Stimulated activated CD4-positive, alpha-beta T cell treated with anti-CD3 and anti-CD28 coated beads, Interleukin-1b, Interleukin-23, amount 100 ng/mL, for 48 hours (primary cell): ENCODE results near the gene HYAL4.
"Not testable (repeated sequence)": the region's sequence is repeated elsewhere in the genome, so short reads cannot be mapped to it uniquely, and the experiment has no call there.

Experiments
- DNase-seq: peaks from one replicate; pipeline ENCODE4 v3.0.0-alpha.2; 2020

Gene HYAL4, protein sequence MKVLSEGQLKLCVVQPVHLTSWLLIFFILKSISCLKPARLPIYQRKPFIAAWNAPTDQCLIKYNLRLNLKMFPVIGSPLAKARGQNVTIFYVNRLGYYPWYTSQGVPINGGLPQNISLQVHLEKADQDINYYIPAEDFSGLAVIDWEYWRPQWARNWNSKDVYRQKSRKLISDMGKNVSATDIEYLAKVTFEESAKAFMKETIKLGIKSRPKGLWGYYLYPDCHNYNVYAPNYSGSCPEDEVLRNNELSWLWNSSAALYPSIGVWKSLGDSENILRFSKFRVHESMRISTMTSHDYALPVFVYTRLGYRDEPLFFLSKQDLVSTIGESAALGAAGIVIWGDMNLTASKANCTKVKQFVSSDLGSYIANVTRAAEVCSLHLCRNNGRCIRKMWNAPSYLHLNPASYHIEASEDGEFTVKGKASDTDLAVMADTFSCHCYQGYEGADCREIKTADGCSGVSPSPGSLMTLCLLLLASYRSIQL

GRCh38 chr7:123844712-123845219 is at the start of gene HYAL4:
Gene HYAL4 (plus strand): TSS chr7:123845169. CDS start chr7:123868274, 23,105 bp downstream.
- DNase-seq: no peak

DNA sequence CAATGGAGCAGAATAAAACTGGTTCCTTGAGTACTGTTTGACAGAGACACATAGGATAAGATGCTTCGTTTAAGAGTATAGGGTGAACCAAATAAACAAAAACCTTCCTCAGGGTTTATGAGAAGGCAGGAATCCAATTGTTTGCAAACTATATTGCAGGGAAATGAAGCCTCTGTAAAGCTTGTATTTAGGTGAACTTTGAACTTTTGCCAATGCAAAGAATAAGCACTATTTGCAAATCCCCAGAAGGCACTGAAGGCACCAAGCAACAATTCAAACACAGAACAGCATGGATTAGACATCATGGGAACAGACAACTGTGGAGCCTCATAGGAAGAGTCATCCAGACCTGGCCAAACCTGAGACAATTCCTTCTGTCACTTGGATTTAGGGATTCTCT is 49.1 kb upstream of the HYAL4 start:
- no peak for DNase-seq

GRCh38 chr7:123796568-123796967 is 48.4 kb upstream of the HYAL4 start:
- no peak for DNase-seq

DNA sequence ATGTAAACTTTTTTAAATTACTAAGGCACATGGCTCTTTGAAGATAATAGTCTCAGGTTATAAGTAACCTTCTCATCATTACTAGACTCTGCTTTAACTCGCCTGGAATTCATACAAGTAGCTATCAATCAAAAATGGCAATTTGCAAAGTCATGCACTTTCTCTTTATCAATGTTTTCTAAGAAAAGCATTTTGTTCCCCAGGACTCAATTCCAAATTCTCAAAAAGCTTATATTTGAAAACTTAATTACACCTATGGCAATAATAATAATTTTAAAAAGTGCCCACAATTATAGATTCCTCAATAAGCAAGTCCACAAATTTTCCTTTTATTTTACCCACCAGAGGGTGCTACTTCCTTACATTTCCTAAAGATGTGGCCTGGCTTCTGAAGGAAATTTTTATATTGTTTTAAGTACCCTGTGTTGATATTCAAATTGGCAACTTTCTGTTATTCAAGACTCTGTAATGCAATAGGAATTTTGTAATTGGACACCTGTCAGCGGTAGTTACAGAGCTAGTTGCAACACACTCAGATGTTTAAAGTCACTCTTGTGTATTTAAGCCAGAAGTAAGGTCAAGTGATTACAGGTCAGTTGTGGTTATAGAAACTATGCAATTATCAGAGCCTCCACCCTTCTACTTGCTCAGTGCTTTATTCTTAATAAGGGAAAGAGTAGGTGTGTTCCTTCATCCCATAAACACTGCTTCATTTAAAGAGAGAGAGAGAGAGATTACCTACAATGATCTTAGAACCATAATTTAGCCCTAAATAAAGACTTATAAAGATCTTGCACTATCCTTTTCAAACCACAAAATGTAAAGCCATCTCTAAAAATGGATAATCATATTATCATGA is 47.1 kb upstream of the HYAL4 start:
- DNase-seq: no peak

DNA sequence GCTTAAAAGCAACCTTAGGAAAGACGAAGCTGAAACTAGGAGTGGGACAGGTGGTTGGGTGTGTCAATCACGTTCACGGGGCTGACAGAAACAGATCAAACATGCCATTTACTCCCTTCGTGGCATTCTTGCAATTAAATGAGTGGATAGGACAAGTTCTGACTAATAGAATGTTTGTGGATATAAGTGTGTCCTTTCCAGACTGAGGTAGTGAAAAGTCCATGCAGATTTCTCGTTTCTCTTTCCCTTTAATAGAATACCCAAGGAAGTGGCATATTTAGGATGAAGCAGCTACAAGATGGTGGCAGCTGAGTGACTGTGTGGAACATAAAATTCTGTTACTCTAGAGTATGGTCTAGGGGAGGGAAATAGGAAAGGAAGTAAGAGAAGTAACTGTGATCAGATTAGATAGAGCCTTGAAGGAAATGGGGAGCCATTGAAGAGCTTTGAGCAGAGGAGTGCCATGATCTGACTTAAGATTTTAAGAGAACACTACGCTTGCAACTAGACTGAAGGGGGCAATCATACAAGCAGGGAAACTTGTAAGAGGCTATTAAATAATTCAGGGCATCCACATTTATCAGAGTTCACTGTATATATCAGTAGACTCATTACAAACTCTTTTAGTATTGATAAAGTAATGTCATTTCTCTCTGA is 46.3 kb upstream of the HYAL4 start:
- no peak for DNase-seq

- no peak for DNase-seq
These were observed 42.7 kb upstream of the HYAL4 start for GRCh38 chr7:123802249-123802648.

DNA sequence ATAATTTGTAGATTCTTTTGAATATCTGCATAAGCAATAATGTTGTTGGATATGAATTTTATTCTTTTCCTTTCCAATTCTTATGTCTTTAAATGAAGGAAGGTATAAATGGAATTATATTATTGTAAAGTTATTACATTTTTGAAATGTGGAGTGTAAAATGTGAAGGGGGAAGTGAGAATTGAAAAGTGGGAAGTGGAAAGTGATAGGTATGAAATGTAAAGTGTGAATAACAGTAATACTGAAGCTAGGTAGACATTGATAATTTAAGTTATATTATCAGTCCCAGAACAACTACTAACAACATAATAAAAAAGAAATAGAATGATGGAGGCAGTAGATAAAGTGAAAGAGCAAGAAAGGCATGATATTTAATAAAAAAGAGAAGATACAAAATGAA is 39.7 kb upstream of the HYAL4 start:
- DNase-seq: no peak

DNA sequence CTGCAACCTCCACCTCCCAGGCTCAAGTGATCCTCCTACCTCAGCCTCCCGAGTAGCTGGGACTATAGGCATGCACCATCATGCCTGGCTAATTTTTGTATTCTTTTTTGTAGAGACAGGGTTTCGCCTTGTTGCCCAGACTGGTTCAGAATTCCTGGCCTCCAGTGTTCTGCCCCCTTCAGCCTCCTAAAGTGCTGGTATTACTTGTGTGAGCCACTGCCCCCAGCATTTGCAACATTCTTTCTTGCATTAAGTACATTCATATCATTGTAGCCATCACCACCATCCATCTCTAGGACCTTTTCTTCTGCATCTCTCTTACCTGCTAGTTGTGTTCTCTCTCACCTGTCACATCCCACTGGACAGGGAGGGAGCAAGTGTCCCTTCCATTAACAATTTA is 35.5 kb upstream of the HYAL4 start:
- no peak for DNase-seq

- DNase-seq: no peak
These were observed 33.9 kb upstream of the HYAL4 start for GRCh38 chr7:123811056-123811455.

GRCh38 chr7:123816916-123817315 is 28.1 kb upstream of the HYAL4 start:
- DNase-seq: no peak

GRCh38 chr7:123819001-123819400 is 26.0 kb upstream of the HYAL4 start:
- no peak for DNase-seq

- not testable (repeated sequence) for DNase-seq
These were observed 25.2 kb upstream of the HYAL4 start for GRCh38 chr7:123819795-123820194.

DNA sequence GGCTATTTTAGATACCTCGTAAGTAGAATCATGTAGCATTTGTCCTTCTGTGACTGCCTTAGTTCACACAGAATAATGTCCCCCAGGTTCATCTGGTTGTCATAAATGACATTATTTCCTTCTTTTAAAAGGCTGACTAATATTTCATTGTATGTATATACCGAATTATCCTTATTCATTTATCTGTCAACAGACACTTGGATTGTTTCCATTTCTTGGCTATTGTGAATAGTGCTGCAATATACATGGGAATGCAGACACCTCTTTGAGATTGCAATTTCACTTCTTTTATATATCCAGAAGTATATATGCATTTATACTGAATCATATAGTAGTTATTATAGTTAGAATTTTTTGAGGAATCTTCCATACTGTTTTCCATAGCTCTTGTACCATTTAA is 24.1 kb upstream of the HYAL4 start:
- no peak for DNase-seq

DNA sequence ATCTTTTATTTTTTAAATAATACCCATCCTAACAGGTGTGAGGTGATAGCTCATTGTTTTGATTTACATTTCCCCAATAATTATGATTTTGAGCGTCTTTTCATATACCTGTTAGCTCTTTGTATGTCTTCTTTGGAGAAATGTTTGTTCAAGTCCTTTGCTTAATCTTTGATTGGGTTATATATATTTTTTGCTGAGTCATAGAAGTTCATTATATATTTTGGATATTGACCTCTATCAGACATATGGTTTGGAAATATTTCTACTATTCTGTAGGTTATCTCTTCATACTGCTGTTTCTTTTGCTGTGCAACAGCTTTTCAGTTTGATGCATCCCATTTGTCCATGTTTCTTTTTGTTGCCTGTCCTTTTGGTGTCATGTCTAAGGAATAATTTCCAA is 23.6 kb upstream of the HYAL4 start:
- no peak for DNase-seq

DNA sequence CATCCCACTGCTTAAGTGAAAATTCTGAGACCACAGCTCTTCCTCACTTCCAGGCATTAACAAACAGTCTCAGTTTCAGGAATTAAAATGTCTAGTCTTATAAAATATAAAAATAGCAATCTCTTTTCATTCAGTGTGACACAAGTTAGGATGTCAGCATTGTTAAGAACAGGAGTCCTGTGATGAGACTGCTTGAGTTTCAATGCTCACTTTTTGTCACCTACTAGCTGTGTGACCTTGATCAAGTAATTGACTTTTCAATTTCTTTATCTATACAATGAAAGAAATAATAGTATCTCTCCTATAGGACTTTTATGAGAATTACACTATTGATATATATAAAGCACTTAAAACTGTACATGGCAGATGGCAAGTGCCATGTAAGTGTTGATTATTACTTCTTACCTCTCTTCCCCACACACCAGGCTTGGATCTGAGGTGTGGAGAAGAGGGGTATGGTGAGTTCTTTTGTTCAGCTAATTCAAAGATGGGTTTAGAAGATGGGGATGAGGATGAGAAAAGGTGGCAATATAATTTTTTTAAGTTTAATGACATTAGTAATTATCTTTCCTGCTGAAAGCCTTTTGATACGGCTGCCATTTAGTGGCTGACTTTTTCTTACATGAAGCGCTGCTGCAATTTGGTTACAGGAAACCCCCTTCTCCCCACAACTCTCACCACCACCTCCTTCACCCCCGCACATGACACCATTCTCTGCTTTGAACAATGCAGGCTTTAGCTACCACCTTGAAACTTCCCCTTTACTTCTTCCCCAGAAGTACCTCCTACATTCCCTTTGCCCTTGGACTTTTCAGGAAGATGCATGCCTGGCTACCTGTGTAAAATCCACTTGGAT is 20.8 kb upstream of the HYAL4 start:
- peak; percentile 55 for DNase-seq

DNA sequence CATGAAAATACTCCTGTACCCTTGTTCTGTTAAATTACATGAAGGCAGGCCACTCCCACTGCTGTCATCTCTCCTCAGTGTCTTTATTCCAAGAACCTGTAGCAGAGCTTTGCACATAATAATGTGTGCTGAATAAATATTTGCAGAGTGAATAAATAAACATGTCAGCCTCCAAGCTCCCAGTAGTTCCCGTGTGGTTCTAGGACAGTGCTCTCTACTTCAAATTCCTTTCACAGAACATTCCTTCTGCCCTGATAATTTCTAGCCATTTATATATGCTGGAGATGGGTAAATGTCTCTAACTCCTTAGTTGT is 20.3 kb upstream of the HYAL4 start:
- no peak for DNase-seq

DNA sequence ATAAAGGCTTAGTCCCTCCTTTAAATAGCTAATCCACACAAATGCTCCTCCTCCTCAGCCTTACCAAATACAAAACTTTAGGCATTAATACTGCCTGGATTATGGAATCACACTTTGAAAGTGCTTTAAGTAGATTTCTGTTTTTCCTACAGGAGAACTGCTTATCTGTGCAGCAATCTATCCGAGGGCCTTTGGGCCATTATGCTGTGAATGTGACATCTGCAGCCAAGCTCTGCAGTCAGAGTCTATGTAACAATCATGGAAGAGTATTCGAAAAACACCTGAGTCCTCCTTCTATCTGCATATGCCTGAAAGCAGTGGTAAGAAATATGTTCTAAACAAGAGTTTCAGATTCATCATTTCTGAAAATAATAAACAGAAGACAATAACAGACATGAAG is 16.2 kb upstream of the HYAL4 start:
- DNase-seq: no peak

DNA sequence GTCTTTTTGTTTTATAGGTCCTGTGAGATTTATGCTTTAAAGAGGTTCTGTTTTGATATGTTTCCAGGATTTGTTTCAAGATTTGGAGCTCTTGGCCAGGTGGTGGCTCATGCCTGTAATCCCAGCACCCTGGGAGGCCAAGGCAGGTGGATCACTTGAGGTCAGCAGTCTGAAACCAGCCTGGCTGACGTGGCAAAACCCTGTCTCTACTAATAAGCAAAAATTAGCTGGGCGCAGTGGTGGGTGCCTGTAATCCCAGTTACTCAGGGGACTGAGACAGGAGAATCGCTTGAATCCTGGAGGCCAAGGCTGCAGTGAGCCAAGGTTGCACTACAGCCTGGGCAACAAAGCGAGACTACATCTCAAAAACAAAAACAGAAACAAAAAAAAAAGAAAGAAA is 8.3 kb upstream of the HYAL4 start:
- DNase-seq: no peak

DNA sequence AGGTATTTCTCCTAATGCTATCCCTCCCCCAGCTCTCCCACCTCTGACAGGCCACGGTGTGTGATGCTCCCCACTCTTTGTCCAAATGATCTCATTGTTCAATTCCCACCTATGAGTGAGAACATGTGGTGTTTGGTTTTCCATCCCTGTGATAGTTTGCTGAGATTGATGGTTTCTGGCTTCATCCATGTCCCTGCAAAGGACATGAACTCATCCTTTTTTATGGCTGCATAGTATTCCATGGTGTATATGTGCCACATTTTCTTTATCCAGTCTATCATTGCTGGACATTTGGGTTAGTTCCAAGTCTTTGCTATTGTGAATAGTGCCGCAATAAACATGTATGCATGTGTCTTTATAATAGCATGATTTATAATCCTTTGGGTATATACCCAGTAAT is 5.9 kb upstream of the HYAL4 start:
- not testable (repeated sequence) for DNase-seq

DNA sequence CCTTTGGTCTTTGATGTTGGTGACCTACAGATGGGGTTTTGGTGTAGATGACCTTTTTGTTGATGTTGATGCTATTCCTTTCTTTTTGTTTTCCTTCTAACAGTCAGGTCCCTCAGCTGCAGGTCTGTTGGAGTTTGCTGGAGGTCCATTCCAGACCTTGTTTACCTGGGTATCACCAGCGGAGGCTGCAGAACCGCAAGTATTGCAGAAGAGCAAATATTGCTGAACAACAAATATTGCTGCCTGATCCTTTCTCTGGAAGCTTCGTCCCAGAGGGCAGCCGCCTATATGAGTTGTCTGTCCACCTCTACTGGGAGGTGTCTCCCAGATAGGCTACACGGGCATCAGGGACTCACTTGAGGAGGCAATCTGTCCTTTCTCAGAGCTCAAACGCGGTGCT is 827 bp upstream of the HYAL4 start:
- DNase-seq: not testable (repeated sequence)

DNA sequence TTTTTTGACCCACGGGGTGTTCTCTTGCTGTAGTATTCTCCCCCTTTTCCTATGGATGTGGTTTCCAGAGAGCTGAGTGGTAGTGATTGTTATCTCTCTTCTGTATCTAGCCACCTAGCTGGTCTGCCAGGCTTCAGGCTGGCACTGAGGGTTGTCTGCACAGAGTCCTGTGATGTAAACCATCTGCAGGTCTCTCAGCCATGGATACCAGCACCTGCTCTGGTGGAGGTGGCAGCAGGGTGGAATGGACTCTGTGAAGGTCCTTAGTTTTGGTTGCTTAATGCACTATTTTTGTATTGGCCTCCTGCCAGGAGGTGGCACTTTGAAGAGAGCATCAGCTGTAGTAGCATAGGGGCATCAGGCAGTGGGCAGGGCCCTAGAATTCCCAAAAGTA is 851 bp downstream of the HYAL4 start:
- DNase-seq: no peak

GRCh38 chr7:123846217-123846891 is 1.4 kb downstream of the HYAL4 start:
- DNase-seq: no peak
